Middle frontal gyrus (tissue), 1 donor: Measurements from ENCODE around the gene TMEM198.

Experiments used
- DNase-seq: peaks from one replicate; pipeline ENCODE4 v3.0.0-alpha.2; 2015; ENCODE audit warnings: low spot score; ENCODE audit errors: extremely low spot score

Gene TMEM198

GRCh38 chr2:219525533-219526232 is 18.1 kb upstream of the TMEM198 start:
- no peak for DNase-seq

- DNase-seq, result no peak
Observed at GRCh38 chr2:219526320-219527075, 17.3 kb upstream of the TMEM198 start.

- no peak for DNase-seq
Observed at GRCh38 chr2:219527076-219527394, 16.8 kb upstream of the TMEM198 start.

GRCh38 chr2:219527472-219527871 is 16.4 kb upstream of the TMEM198 start:
- DNase-seq, result no peak

- DNase-seq, result peak; percentile 79
Observed at GRCh38 chr2:219530048-219530963, 13.5 kb upstream of the TMEM198 start.

DNA sequence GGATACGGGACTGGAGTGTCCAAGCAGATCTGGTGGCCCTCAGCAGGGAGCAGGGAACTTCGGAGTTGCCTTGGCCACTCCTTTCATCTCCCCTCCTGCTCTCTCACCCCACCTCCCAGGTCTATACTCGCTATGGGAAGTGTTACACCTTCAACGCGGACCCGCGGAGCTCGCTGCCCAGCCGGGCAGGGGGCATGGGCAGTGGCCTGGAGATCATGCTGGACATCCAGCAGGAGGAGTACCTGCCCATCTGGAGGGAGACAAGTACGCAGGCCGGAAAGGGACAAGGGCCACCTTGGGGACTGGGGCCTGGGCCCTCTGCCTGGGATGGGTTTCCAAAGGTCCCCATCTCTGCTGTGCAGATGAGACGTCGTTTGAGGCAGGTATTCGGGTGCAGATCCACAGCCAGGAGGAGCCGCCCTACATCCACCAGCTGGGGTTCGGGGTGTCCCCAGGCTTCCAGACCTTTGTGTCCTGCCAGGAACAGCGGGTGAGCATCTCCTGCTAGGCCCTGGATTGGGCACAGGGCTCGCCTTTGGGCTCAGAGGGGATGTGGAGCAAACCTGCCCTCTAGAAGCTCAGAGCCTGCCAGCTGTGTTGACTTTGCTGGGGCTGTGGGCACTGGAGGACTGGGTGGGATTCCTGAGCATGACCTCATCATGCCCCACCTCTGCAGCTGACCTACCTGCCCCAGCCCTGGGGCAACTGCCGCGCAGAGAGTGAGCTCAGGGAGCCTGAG is 12.0 kb upstream of the TMEM198 start:
- no peak for DNase-seq

- DNase-seq, result no peak
Observed at GRCh38 chr2:219532378-219532649, 11.5 kb upstream of the TMEM198 start.

- DNase-seq, result no peak
Observed at GRCh38 chr2:219533930-219534661, 9.7 kb upstream of the TMEM198 start.

DNA sequence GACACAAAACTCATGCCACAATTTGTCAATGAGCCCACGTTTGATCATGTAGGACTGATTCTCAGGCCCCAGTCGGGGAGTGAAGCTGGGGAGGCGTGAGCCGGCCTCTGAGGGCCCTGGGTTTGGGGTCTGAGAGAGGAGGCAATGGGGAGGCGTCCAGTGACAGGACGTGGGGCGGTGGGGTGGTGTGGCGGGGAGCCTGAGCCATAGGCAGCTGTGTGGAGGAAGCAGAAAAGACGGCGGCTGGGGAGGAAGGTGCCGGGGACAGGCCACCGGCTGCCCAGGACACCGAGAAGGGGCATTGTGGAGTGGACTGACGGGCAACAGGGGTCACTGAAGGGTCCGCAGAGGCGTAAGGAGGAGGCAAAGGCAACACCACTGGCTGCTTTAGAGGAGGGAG is 7.4 kb upstream of the TMEM198 start:
- DNase-seq, result no peak

DNA sequence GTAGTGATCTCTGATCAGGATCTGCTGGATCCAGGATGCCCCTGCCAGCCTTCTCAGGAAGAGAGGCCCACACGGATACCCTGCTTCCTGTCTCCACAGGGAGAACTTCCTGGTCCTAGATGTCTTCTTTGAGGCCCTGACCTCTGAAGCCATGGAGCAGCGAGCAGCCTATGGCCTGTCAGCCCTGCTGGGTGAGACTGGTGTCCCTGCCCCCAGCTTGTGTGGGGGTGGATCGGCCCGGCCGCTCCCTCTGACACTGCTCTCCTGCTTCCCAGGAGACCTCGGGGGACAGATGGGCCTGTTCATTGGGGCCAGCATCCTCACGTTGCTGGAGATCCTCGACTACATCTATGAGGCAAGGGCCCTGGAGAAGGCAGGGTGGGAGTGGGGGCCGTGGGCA is 6.9 kb upstream of the TMEM198 start:
- no peak for DNase-seq

DNA sequence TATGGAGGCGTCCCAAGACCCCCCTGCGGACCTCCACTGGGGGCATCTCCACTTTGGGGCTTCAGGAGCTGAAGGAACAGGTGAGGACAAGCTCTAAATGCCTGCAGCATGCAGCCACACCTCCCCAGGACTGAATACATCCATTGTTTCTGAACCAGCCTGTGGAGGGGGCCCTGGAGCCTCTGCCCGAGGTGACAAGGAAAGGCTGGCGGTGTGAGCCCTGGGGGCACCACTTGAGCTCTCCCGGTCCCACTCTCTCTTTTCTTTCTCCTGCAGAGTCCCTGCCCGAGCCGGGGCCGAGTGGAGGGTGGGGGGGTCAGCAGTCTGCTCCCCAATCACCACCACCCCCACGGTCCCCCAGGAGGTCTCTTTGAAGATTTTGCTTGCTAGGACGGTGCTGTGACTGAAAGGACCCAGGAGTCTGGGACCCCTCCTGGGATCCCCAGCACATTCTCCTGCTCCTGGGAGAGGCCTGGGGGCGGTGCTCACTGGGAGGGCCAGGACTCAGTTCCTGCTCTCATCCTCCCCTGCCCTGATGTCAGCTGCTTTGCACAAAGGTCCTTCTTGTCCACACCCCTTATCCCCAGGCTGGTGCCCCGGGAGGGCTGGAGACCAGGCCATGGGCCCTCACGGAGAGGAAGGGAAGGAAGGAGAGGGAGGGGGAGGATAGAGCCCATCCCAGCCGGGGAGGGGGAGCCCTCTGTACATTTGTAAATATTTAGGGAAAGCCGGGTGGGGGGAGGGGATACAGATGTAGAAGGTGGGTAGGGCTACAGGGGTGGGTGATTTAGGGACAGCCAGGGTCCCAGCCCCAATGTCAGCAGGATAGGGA is 6.0 kb upstream of the TMEM198 start:
- no peak for DNase-seq

GRCh38 chr2:219538504-219538951 is 5.3 kb upstream of the TMEM198 start:
- no peak for DNase-seq

- DNase-seq, result no peak
Observed at GRCh38 chr2:219538956-219539788, 4.7 kb upstream of the TMEM198 start.

- DNase-seq, result no peak
Observed at GRCh38 chr2:219539926-219540678, 3.7 kb upstream of the TMEM198 start.

GRCh38 chr2:219540784-219541504 is 2.9 kb upstream of the TMEM198 start:
- no peak for DNase-seq

GRCh38 chr2:219541611-219542180 is 2.1 kb upstream of the TMEM198 start:
- no peak for DNase-seq

DNA sequence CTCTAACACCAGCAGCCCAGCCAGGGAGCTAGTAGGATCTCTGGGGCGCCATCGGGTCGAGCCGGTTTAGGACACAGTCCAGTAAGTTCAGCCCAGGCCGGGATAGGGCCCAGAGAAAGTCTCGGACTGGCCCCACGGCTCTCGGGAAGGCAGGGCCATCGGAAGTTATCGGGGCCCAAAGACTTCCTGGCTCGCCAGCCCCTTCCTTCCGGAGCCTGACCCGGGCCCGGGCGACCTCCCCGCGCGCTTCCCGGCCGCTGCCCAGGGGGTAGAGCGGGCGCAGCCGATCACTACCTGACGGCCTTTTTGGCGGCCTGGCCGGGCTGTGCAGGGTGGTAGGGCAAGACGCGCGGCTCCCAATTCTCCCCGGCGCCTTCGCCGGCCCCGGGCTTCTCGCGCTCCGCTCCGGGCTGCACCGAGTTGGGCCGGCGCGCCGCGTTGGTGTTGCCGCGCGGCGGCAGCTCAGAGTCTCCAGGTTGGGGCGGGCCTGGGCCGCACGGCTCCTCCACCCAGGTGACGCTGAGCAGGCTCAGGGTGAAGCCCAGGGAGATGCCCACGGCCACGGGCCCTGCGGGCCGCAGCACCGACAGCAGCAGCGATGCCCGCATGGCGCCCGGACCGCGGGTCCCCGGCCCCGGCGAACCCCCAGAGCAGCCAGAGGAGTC is 765 bp upstream of the TMEM198 start:
- DNase-seq, result no peak
